ENCODE data around the gene SMTNL2.

Gene SMTNL2

DNA sequence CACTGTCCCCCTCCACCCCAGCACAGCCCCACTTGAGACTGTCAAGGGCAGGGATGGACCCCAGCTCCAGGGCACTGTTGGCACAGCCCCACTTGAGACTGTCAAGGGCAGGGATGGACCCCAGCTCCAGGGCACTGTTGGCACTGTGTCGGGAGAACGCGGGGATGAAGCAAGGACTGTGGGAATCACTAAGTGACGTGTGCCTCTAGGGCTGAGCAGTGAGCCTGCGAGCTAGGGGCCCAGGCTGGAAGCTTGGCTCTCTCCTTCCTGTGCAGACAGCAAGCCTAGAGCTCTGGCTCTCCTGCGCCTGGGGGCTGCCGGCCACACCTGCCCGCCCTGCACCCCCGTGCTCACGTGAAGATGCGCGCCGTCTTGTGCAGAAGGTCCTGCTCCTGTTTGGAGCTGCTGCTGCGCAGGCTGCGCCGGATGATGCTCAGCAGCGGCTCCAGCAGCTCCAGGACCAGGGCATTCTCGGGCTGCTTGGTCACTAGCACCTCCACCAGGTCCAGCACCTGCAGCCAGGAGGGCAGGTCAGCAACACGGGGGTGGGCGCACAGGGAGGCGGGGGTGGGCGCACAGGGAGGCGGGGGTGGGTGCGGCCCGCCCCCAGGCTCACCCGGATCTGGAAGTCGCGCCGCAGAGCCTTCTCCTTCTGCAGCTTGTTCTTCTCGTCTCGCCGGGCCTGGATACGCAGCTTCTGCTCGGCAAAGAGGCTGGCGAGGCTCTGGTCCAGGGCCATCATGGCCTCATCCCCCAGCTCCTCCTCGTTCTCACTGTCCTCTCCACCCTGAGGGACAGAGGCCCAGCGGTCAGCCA lies 40.0 kb upstream of the SMTNL2 start:
- no peaks in the 10 kb centered on the region for H4K20me1 ChIP-seq (ENCODE audit: control insufficient read depth, insufficient read depth, low read depth, low read length)
- no peaks in the 10 kb centered on the region for H3K27me3 ChIP-seq (ENCODE audit: control insufficient read depth, low read length)
- no peak overlapping the region for H3K4me2 ChIP-seq (ENCODE audit: low read length)
- H3K36me3 ChIP-seq (ENCODE audit: control insufficient read depth, low read length), result peaks cover 95% of the 10 kb centered on the region
- H3K9me2 ChIP-seq (replicated peaks; ENCODE audit: control insufficient read depth, low read length), result no peaks in the 10 kb centered on the region
- H3K27ac ChIP-seq (ENCODE audit: low read depth, low read length), result no peak overlapping the region
- TF ChIP-seq, protein P1, sequence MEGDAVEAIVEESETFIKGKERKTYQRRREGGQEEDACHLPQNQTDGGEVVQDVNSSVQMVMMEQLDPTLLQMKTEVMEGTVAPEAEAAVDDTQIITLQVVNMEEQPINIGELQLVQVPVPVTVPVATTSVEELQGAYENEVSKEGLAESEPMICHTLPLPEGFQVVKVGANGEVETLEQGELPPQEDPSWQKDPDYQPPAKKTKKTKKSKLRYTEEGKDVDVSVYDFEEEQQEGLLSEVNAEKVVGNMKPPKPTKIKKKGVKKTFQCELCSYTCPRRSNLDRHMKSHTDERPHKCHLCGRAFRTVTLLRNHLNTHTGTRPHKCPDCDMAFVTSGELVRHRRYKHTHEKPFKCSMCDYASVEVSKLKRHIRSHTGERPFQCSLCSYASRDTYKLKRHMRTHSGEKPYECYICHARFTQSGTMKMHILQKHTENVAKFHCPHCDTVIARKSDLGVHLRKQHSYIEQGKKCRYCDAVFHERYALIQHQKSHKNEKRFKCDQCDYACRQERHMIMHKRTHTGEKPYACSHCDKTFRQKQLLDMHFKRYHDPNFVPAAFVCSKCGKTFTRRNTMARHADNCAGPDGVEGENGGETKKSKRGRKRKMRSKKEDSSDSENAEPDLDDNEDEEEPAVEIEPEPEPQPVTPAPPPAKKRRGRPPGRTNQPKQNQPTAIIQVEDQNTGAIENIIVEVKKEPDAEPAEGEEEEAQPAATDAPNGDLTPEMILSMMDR (IDR thresholded peaks at IDR 0.05; ENCODE audit: low read depth, low read length, poor library complexity, severe bottlenecking), result no peak
- TF ChIP-seq EZH2phosphoT487 (IDR thresholded peaks at IDR 0.05; ENCODE audit: borderline replicate concordance, low read length), result no peak
- H3K4me1 ChIP-seq (ENCODE audit: control insufficient read depth, low read length), result no peaks in the 10 kb centered on the region
- no peak overlapping the region for H3K4me3 ChIP-seq (ENCODE audit: low read length)
- no peaks in the 10 kb centered on the region for H3K9me3 ChIP-seq (ENCODE audit: control insufficient read depth, insufficient read depth, low read length)
- peaks cover 7% of the 10 kb centered on the region; the same call in 1 of the 2 replicates for H3F3A ChIP-seq (ENCODE audit: control insufficient read depth, insufficient read depth)
- H3K79me2 ChIP-seq (ENCODE audit: control insufficient read depth, low read length), result no peaks in the 10 kb centered on the region; the same call in 1 of the 2 replicates

DNA sequence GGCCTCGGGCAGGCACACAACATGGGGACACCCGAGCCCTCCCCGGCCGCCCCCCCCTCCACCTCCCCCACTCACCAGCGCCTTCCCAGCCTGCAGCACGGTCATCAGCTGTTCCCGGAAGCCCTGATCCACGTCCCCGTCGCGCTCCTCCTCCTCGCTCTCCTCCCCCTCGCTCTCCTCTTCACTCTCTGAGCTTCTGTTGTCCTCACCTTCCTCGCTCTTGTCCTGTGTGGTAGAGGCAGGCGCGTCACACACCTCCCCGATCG lies 39.4 kb upstream of the SMTNL2 start:
- no peak overlapping the region for H3K27ac ChIP-seq (ENCODE audit: low read depth, low read length)
- H3K27me3 ChIP-seq (ENCODE audit: control insufficient read depth, low read length), result no peaks in the 10 kb centered on the region
- H3K4me3 ChIP-seq (ENCODE audit: low read length), result no peak overlapping the region
- peaks cover 95% of the 10 kb centered on the region for H3K36me3 ChIP-seq (ENCODE audit: control insufficient read depth, low read length)
- no peak overlapping the region for H3K4me2 ChIP-seq (ENCODE audit: low read length)
- H4K20me1 ChIP-seq (ENCODE audit: control insufficient read depth, insufficient read depth, low read depth, low read length), result no peaks in the 10 kb centered on the region
- no peaks in the 10 kb centered on the region for H3K9me2 ChIP-seq (replicated peaks; ENCODE audit: control insufficient read depth, low read length)
- H3K9me3 ChIP-seq (ENCODE audit: control insufficient read depth, insufficient read depth, low read length), result no peaks in the 10 kb centered on the region
- 0 out of 2 replicates have a peak, but pooled peaks cover 3% of the 10 kb centered on the region for H3F3A ChIP-seq (ENCODE audit: control insufficient read depth, insufficient read depth)
- TF ChIP-seq EZH2phosphoT487 (IDR thresholded peaks at IDR 0.05; ENCODE audit: borderline replicate concordance, low read length), result no peak
- TF ChIP-seq, protein P1 (IDR thresholded peaks at IDR 0.05; ENCODE audit: low read depth, low read length, poor library complexity, severe bottlenecking), result no peak
- peaks cover 2% of the 10 kb centered on the region; the same call in 1 of the 2 replicates for H3K79me2 ChIP-seq (ENCODE audit: control insufficient read depth, low read length)
- H3K4me1 ChIP-seq (ENCODE audit: control insufficient read depth, low read length), result no peaks in the 10 kb centered on the region

DNA sequence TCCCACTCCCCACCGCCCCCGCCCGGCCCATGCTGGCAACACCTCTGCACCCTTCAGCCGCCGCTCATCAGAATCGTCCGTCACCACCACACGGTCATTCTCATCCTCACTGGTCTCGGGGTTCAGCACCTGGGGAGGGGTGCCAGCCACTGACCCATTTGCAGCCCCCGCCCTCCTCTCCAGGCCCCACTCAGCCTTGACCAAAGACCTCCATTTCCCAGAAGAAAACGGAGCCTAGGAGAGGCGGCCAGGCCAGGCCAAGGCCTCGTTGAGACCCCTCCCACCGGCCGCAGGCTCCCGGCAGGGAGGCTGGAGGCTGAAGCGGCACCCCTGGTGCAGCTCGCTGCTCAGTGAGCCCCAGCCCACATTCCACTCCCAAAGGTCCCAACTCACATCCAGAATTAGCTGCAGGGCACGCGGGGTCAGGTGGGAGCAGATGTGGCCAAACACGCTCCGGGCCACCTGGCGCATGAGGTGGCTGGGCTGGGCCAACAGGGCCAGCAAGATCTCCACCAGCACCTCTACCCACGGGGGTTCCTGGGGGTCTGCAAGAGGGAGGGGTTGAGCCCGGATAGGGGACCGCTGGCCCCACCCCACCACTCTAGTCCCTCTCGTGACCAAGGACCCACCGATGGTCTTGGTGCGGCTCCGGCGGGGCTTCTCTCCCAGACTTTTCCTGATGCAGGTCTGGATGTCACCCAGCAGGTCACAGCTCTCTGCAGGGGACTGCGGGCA lies 38.9 kb upstream of the SMTNL2 start:
- no peak overlapping the region for H3K27ac ChIP-seq (ENCODE audit: low read depth, low read length)
- H3K9me2 ChIP-seq (replicated peaks; ENCODE audit: control insufficient read depth, low read length), result no peaks in the 10 kb centered on the region
- H3K4me1 ChIP-seq (ENCODE audit: control insufficient read depth, low read length), result no peaks in the 10 kb centered on the region
- no peak overlapping the region for H3K4me2 ChIP-seq (ENCODE audit: low read length)
- H3K4me3 ChIP-seq (ENCODE audit: low read length), result no peak overlapping the region
- H4K20me1 ChIP-seq (ENCODE audit: control insufficient read depth, insufficient read depth, low read depth, low read length), result no peaks in the 10 kb centered on the region
- no peak for TF ChIP-seq EZH2phosphoT487 (IDR thresholded peaks at IDR 0.05; ENCODE audit: borderline replicate concordance, low read length)
- TF ChIP-seq, protein P1 (IDR thresholded peaks at IDR 0.05; ENCODE audit: low read depth, low read length, poor library complexity, severe bottlenecking), result no peak
- H3K36me3 ChIP-seq (ENCODE audit: control insufficient read depth, low read length), result peaks cover 95% of the 10 kb centered on the region
- no peaks in the 10 kb centered on the region for H3K9me3 ChIP-seq (ENCODE audit: control insufficient read depth, insufficient read depth, low read length)
- H3K79me2 ChIP-seq (ENCODE audit: control insufficient read depth, low read length), result peaks cover 7% of the 10 kb centered on the region
- no peaks in the 10 kb centered on the region for H3K27me3 ChIP-seq (ENCODE audit: control insufficient read depth, low read length)
- H3F3A ChIP-seq (ENCODE audit: control insufficient read depth, insufficient read depth), result 0 out of 2 replicates have a peak, but pooled peaks cover 3% of the 10 kb centered on the region

All from DOHH2 (cell line).